K562 (cell line): ENCODE results near the gene SLC23A2. TPM values are rescaled to one million over a fixed set of nuclear protein-coding genes. Genes with fewer than 3 reads are reported as not detected.

Experiments
- ATAC-seq: fragments of 200-7000 bp; cut with Tn5 transposase; 3 replicates; pipeline ENCODE4 v1.9.1; 2020; ENCODE audit warnings: moderate library complexity
- BruUV-seq: library from RNA; stranded (reverse); fragments of 400-500 nt; replicated peaks from 2 replicates; lab custom pipeline; 2021; lab: Mats Ljungman, UMichigan
- CTCF ChIA-PET: fragments of 300-600 bp; formaldehyde crosslinking; extraction: SDS; loops from one replicate; lab custom pipeline; 2021; ENCODE audit warnings: low intra/inter-chr PET ratio; lab: Yijun Ruan, JAX
- POLR2A ChIA-PET: fragments of 300-600, 350-650 bp; sonication (Branson Sonifier 250); formaldehyde crosslinking; extraction: SDS; loops from one replicate; lab custom pipeline; 2021; ENCODE audit warnings: antibody characterized with exemption, inconsistent platforms; lab: Yijun Ruan, JAX
- DNase-seq, 4 experiments: peaks; one replicate each; pipeline versions ENCODE4 v3.0.0 to v3.0.0-alpha.2; 2011 to 2018; ENCODE audit warnings: low spot score in 3 of 4, mixed read lengths in 3 of 4; ENCODE audit errors: extremely low read depth in 1 of 4
- FAIRE-seq: peaks from 2 replicates; lab custom pipeline; 2011; peaks lifted over from hg19 to GRCh38; lab: Jason Lieb, UNC
- H2AFZ ChIP-seq: 2 replicates; pipeline ENCODE4 v1.6.0; 2011; ENCODE audit warnings: low read depth, low read length, control low read depth, inconsistent platforms
- H3K27ac ChIP-seq: fragments of 200-600 bp; 3 replicates; pipeline ENCODE4 v1.8.0; 2011; ENCODE audit warnings: low read depth, mild to moderate bottlenecking, control low read depth, inconsistent platforms, low read length, moderate library complexity, mixed read lengths; ENCODE audit errors: extremely low read depth
- H3K27me3 ChIP-seq, 2 experiments: fragments of 300-600 bp in 1 of 2; 2 replicates in 1 of 2; 3 replicates in 1 of 2; pipeline versions ENCODE4 v1.6.0 to v1.8.0; 2011; ENCODE audit warnings: inconsistent platforms in 2 of 2, low read length in 2 of 2, mild to moderate bottlenecking in 1 of 2, mixed read lengths in 1 of 2, moderate library complexity in 1 of 2; ENCODE audit not compliant: control insufficient read depth in 2 of 2, insufficient read depth in 2 of 2
- H3K36me3 ChIP-seq: fragments of 300-600 bp; 3 replicates; pipeline ENCODE4 v1.8.0; 2011; ENCODE audit warnings: mild to moderate bottlenecking, low read length, inconsistent platforms; ENCODE audit not compliant: control insufficient read depth, insufficient read depth
- H3K4me1 ChIP-seq, 2 experiments: fragments of 200-600 bp in 1 of 2; replicated peaks in 1 of 2; 2 replicates in 1 of 2; 3 replicates in 1 of 2; pipeline versions ENCODE4 v1.5.1 to v1.8.0; 2011; ENCODE audit warnings: inconsistent platforms in 2 of 2, low read length in 2 of 2, mild to moderate bottlenecking in 1 of 2, mixed read lengths in 1 of 2, moderate library complexity in 1 of 2; ENCODE audit not compliant: control insufficient read depth in 2 of 2, insufficient read depth in 2 of 2
- H3K4me2 ChIP-seq: 2 replicates; pipeline ENCODE4 v1.6.1; 2011; ENCODE audit warnings: low read length, control low read depth, inconsistent platforms, mixed read lengths; ENCODE audit not compliant: insufficient read depth
- H3K4me3 ChIP-seq: fragments of 200-600 bp; sonication (generic), shearing (Covaris generic); 2 replicates; pipeline ENCODE4 v1.5.1; 2016; ENCODE audit warnings: control low read depth, inconsistent platforms
- H3K79me2 ChIP-seq: fragments of 200-600 bp; 3 replicates; pipeline ENCODE4 v1.8.0; 2011; ENCODE audit warnings: low read length, inconsistent platforms; ENCODE audit not compliant: control insufficient read depth, insufficient read depth
- H3K9ac ChIP-seq, 2 experiments: 2 replicates each; pipeline versions ENCODE4 v1.6.0 to v1.6.1; 2011; ENCODE audit warnings: low read depth in 2 of 2, low read length in 2 of 2, control low read depth in 1 of 2, inconsistent platforms in 1 of 2, mild to moderate bottlenecking in 1 of 2, mixed read lengths in 1 of 2; ENCODE audit not compliant: insufficient read depth in 1 of 2
- H3K9me1 ChIP-seq: one replicate; pipeline ENCODE4 v1.6.0; 2011; ENCODE audit warnings: inconsistent platforms, mild to moderate bottlenecking, low read length, moderate library complexity; ENCODE audit not compliant: control insufficient read depth, insufficient read depth
- H3K9me3 ChIP-seq: replicated peaks from 2 replicates; pipeline ENCODE4 v1.5.1; 2011; ENCODE audit warnings: low read depth, low read length, inconsistent platforms; ENCODE audit not compliant: control insufficient read depth, insufficient read depth
- H4K20me1 ChIP-seq: replicated peaks from 2 replicates; pipeline ENCODE4 v1.6.1; 2011; ENCODE audit warnings: low read length, inconsistent platforms, mixed read lengths; ENCODE audit not compliant: control insufficient read depth, insufficient read depth
- BMI1 ChIP-seq: fragments of 150-350 bp; IDR thresholded peaks from 2 replicates; pipeline ENCODE4 v1.6.1; 2014; ENCODE audit warnings: low read length
- CHD2 ChIP-seq: IDR thresholded peaks from 2 replicates; pipeline ENCODE4 v1.6.1; 2011; ENCODE audit warnings: low read depth, low read length
- FIP1L1 ChIP-seq: fragments of 200-400 bp; formaldehyde crosslinking; IDR thresholded peaks from 2 replicates; pipeline ENCODE4 v1.6.1; 2018; ENCODE audit warnings: mild to moderate bottlenecking, low read depth, low read length; ENCODE audit not compliant: poor library complexity, severe bottlenecking
- FOXM1 ChIP-seq, 2 experiments: fragments of 450-650 bp in 1 of 2; sonication (generic) in 1 of 2; formaldehyde crosslinking in 1 of 2; IDR thresholded peaks; 2 replicates each; pipeline versions ENCODE4 v1.6.1 to v1.9.0; 2017 to 2022; ENCODE audit warnings: low read depth in 2 of 2, mild to moderate bottlenecking in 2 of 2, missing genetic modification reagents in 1 of 2, moderate library complexity in 1 of 2
- HEY1 ChIP-seq: fragments of 250-450 bp; sonication (Bioruptor Pico); IDR thresholded peaks from 2 replicates; pipeline ENCODE4 v1.5.0; 2020; ENCODE audit warnings: mild to moderate bottlenecking, moderate library complexity, borderline replicate concordance
- LCOR ChIP-seq: sonication (generic); formaldehyde crosslinking; IDR thresholded peaks from 2 replicates; pipeline ENCODE4 v1.8.0; 2022; ENCODE audit warnings: mild to moderate bottlenecking, missing genetic modification reagents
- MXI1 ChIP-seq: IDR thresholded peaks from 2 replicates; pipeline ENCODE4 v1.6.1; 2011; ENCODE audit warnings: low read depth, mild to moderate bottlenecking, improper control_type of control experiment, low read length
- PHB ChIP-seq: fragments of 250-450 bp; sonication (Bioruptor Pico); IDR thresholded peaks from 2 replicates; pipeline ENCODE4 v1.5.0; 2021
- PURB ChIP-seq: sonication (generic); formaldehyde crosslinking; IDR thresholded peaks from 2 replicates; pipeline ENCODE4 v1.9.0; 2021; ENCODE audit warnings: low read depth, mild to moderate bottlenecking, missing genetic modification reagents
- TAF1 ChIP-seq: IDR thresholded peaks from 2 replicates; pipeline ENCODE4 v1.6.1; 2011; ENCODE audit warnings: mild to moderate bottlenecking, low read length, moderate library complexity; ENCODE audit not compliant: insufficient read depth, control insufficient read depth, severe bottlenecking; ENCODE audit errors: extremely low read depth
- TEAD1 ChIP-seq, 2 experiments: fragments of 450-650 bp in 1 of 2; sonication (generic) in 1 of 2; formaldehyde crosslinking; IDR thresholded peaks; 2 replicates each; pipeline versions ENCODE4 v1.4.0 to v1.8.0; 2020 to 2022; ENCODE audit warnings: mild to moderate bottlenecking in 2 of 2, missing genetic modification reagents in 1 of 2
- ZNF212 ChIP-seq: fragments of 450-650 bp; formaldehyde crosslinking; IDR thresholded peaks from 2 replicates; pipeline ENCODE4 v1.4.0; 2020; ENCODE audit warnings: mild to moderate bottlenecking
- ZZZ3 ChIP-seq: fragments of 450-650 bp; IDR thresholded peaks from 2 replicates; pipeline ENCODE4 v1.6.1; 2016; ENCODE audit warnings: antibody characterized with exemption, mild to moderate bottlenecking, moderate library complexity
- WGBS: fragments of 100-300 bp; shearing (Covaris generic); methylation state at CpG from one replicate; pipeline ENCODE4 v1.1.6; 2016; ENCODE audit warnings: low coverage, mixed read lengths; ENCODE audit not compliant: insufficient coverage; ENCODE audit errors: missing lambda C conversion rate; 5-methylcytosine and 5-hydroxymethylcytosine counted together
- in situ Hi-C: fragments of 300-500 bp; cut with MboI; formaldehyde crosslinking; loops from 4 replicates; pipeline ENCODE4 v1.15.0; 2018; ENCODE audit warnings: inconsistent platforms, mixed read lengths
- intact Hi-C: fragments of 100-400 bp; cut with micrococcal nuclease; formaldehyde crosslinking; loops from 2 replicates; pipeline ENCODE4 v1.14.2; 2022
- polyA plus RNA-seq, 8 experiments: library from polyadenylated mRNA; depleted of rRNA in 4 of 8; stranded (reverse) in 5 of 8; unstranded in 3 of 8; fragments of >200 nt; fragmentation: Nextera tagmentation in 2 of 8; fragmentation: Illumina TruSeq in 1 of 8; extraction: Ambion mirVana in 2 of 8; extraction: Trizol in 1 of 8; gene quantifications; 2 replicates each; pipeline versions ENCODE4 v1.2.1 to v1.2.3, GENCODE V29; 2011 to 2014; ENCODE audit warnings: inconsistent platforms in 1 of 8, missing spikeins in 1 of 8
- total RNA-seq, 7 experiments: library from RNA; depleted of rRNA in 6 of 7; stranded (reverse); fragments of >200 nt in 6 of 7; fragmentation: Illumina TruSeq in 2 of 7; extraction: Trizol in 2 of 7; gene quantifications; 2 replicates each; pipeline versions ENCODE4 v1.2.1 to v1.2.3, GENCODE V29; 2011 to 2021; ENCODE audit warnings: low replicate concordance in 1 of 7
- TF ChIP-seq, protein P1 (sequence below): fragments of 450-650 bp; IDR thresholded peaks from 2 replicates; pipeline ENCODE4 v1.6.1; 2017; ENCODE audit warnings: antibody characterized with exemption, mild to moderate bottlenecking
- TF ChIP-seq, protein P2 (sequence below): fragments of 150-350 bp; IDR thresholded peaks from 2 replicates; pipeline ENCODE4 v1.6.1; 2014; ENCODE audit warnings: low read depth, mild to moderate bottlenecking, low read length, borderline replicate concordance

The SLC23A2 gene
- total and polyA plus RNA-seq, 9 of the 15 experiments (the other 6 are each of a cell fraction or from before 2014, with no cell fraction given), result 0.39 to 6.7 (median 3.2) TPM

DNA sequence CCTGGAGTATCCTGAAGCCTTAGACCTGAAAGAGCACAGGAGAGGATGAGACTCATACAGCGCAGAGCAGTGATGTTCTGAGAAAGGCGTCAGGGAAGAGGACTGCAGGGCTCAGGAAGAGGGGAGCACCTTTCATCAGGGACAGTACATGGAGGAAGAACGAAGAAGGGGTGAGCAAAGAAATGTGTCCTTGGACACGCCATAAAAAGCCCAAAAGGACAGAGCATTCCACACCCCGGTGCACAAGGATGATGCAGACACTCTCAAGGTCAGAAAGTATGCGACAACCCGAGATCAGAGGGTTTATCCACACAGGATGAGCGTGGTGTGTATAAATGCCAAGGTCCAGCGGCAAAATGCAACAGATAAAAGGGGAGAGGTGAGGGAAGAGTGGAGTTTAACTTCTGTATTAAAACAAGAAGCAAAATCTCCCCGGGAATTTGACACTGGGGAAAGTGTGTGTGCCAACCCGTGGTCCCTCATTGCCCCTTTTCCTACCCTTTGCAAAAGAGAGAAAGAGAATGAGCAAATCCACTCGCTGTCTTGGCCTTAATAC is 64.4 kb downstream of the SLC23A2 start:
- no peak overlapping the region for H3K4me2 ChIP-seq
- no peak overlapping the region for H3K4me3 ChIP-seq
- H3K4me1 ChIP-seq, result no peaks in the 10 kb centered on the region
- H3K9me1 ChIP-seq, result no peaks in the 10 kb centered on the region
- BruUV-seq, result no TSS peak
- intact Hi-C loops, result no loop called here
- FAIRE-seq (no peak), ATAC-seq (no peak), DNase-seq (no peak)
- POLR2A ChIA-PET, result no interaction called here
- WGBS, result 16% methylated on average over 10 of the region's 12 CpGs
- no peak overlapping the region for H3K9ac ChIP-seq
- H3K36me3 ChIP-seq, result peaks cover 3% of the 10 kb centered on the region; the same call in 1 of the 3 replicates
- CTCF ChIA-PET, result no interaction called here
- in situ Hi-C loops, result no loop called here
- no peaks in the 10 kb centered on the region for H3K9me3 ChIP-seq
- H2AFZ ChIP-seq, result no peak overlapping the region
- no peaks in the 10 kb centered on the region for H3K79me2 ChIP-seq
- no peaks in the 10 kb centered on the region; the same call in 1 of the 2 replicates for H4K20me1 ChIP-seq
- no peak overlapping the region for H3K27ac ChIP-seq
- H3K27me3 ChIP-seq, result no peaks in the 10 kb centered on the region
- TF ChIP-seq TAF1 (no peak), CHD2 (no peak), MXI1 (no peak), PHB (no peak), ZZZ3 (no peak), PURB (no peak), FIP1L1 (no peak), LCOR (CRISPR knock-in tag) (no peak), FOXM1 (IDR thresholded peaks at IDR 0.05; ENCODE audit: low read depth) (no peak), FOXM1 (CRISPR knock-in tag; IDR thresholded peaks at IDR 0.05; ENCODE audit: low read depth) (no peak), TEAD1 (CRISPR knock-in tag; IDR thresholded peaks at IDR 0.05) (no peak), ZNF212 (CRISPR knock-in tag) (no peak), BMI1 (no peak), HEY1 (CRISPR knock-in tag) (no peak)
- TF ChIP-seq, protein P1, sequence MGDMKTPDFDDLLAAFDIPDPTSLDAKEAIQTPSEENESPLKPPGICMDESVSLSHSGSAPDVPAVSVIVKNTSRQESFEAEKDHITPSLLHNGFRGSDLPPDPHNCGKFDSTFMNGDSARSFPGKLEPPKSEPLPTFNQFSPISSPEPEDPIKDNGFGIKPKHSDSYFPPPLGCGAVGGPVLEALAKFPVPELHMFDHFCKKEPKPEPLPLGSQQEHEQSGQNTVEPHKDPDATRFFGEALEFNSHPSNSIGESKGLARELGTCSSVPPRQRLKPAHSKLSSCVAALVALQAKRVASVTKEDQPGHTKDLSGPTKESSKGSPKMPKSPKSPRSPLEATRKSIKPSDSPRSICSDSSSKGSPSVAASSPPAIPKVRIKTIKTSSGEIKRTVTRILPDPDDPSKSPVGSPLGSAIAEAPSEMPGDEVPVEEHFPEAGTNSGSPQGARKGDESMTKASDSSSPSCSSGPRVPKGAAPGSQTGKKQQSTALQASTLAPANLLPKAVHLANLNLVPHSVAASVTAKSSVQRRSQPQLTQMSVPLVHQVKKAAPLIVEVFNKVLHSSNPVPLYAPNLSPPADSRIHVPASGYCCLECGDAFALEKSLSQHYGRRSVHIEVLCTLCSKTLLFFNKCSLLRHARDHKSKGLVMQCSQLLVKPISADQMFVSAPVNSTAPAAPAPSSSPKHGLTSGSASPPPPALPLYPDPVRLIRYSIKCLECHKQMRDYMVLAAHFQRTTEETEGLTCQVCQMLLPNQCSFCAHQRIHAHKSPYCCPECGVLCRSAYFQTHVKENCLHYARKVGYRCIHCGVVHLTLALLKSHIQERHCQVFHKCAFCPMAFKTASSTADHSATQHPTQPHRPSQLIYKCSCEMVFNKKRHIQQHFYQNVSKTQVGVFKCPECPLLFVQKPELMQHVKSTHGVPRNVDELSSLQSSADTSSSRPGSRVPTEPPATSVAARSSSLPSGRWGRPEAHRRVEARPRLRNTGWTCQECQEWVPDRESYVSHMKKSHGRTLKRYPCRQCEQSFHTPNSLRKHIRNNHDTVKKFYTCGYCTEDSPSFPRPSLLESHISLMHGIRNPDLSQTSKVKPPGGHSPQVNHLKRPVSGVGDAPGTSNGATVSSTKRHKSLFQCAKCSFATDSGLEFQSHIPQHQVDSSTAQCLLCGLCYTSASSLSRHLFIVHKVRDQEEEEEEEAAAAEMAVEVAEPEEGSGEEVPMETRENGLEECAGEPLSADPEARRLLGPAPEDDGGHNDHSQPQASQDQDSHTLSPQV, result no peak
- TF ChIP-seq, protein P2, sequence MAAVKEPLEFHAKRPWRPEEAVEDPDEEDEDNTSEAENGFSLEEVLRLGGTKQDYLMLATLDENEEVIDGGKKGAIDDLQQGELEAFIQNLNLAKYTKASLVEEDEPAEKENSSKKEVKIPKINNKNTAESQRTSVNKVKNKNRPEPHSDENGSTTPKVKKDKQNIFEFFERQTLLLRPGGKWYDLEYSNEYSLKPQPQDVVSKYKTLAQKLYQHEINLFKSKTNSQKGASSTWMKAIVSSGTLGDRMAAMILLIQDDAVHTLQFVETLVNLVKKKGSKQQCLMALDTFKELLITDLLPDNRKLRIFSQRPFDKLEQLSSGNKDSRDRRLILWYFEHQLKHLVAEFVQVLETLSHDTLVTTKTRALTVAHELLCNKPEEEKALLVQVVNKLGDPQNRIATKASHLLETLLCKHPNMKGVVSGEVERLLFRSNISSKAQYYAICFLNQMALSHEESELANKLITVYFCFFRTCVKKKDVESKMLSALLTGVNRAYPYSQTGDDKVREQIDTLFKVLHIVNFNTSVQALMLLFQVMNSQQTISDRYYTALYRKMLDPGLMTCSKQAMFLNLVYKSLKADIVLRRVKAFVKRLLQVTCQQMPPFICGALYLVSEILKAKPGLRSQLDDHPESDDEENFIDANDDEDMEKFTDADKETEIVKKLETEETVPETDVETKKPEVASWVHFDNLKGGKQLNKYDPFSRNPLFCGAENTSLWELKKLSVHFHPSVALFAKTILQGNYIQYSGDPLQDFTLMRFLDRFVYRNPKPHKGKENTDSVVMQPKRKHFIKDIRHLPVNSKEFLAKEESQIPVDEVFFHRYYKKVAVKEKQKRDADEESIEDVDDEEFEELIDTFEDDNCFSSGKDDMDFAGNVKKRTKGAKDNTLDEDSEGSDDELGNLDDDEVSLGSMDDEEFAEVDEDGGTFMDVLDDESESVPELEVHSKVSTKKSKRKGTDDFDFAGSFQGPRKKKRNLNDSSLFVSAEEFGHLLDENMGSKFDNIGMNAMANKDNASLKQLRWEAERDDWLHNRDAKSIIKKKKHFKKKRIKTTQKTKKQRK, result no peak
